Loucy (cell line): ENCODE results near the gene ATP11A.

Experiments
- H2AFZ ChIP-seq: fragments of 200-600 bp; sonication (generic); 2 replicates; pipeline ENCODE4 v1.6.0; 2016; ENCODE audit warnings: antibody characterized with exemption, mild to moderate bottlenecking, low read length, moderate library complexity
- H3F3A ChIP-seq: fragments of 200-600 bp; 2 replicates; pipeline ENCODE4 v1.6.0; 2016; ENCODE audit warnings: antibody characterized with exemption, low read depth, mild to moderate bottlenecking
- H3K27me3 ChIP-seq: fragments of 200-600 bp; sonication (generic); 2 replicates; pipeline ENCODE4 v1.6.1; 2014; ENCODE audit warnings: low read length, mild to moderate bottlenecking; ENCODE audit not compliant: insufficient read depth, poor library complexity, severe bottlenecking
- H3K36me3 ChIP-seq: fragments of 200-600 bp; sonication (generic); 2 replicates; pipeline ENCODE4 v1.6.1; 2016; ENCODE audit warnings: low read length; ENCODE audit not compliant: insufficient read depth
- H3K4me1 ChIP-seq: fragments of 200-600 bp; sonication (generic); 2 replicates; pipeline ENCODE4 v1.5.1; 2014; ENCODE audit warnings: low read length, mild to moderate bottlenecking; ENCODE audit not compliant: insufficient read depth, poor library complexity, severe bottlenecking
- H3K4me2 ChIP-seq: fragments of 200-600 bp; sonication (generic); 2 replicates; pipeline ENCODE4 v1.6.0; 2014; ENCODE audit warnings: antibody characterized with exemption, low read length, low read depth, mild to moderate bottlenecking; ENCODE audit not compliant: poor library complexity, severe bottlenecking
- H3K4me3 ChIP-seq: fragments of 200-600 bp; sonication (generic); 2 replicates; pipeline ENCODE4 v1.5.1; 2014; ENCODE audit warnings: low read length, mild to moderate bottlenecking, mixed read lengths; ENCODE audit not compliant: poor library complexity, severe bottlenecking
- H3K79me2 ChIP-seq: fragments of 200-600 bp; sonication (generic); 2 replicates; pipeline ENCODE4 v1.6.1; 2014; ENCODE audit warnings: low read length; ENCODE audit not compliant: insufficient read depth
- H3K9ac ChIP-seq: fragments of 200-600 bp; sonication (generic); 2 replicates; pipeline ENCODE4 v1.6.0; 2014; ENCODE audit warnings: mild to moderate bottlenecking, low read depth, low read length, moderate library complexity; ENCODE audit not compliant: poor library complexity, severe bottlenecking
- H3K9me2 ChIP-seq: fragments of 200-600 bp; sonication (generic); replicated peaks from 2 replicates; pipeline ENCODE4 v1.6.1; 2016; ENCODE audit warnings: low read depth, low read length, mixed read lengths
- H3K9me3 ChIP-seq: fragments of 200-600 bp; sonication (generic); 2 replicates; pipeline ENCODE4 v1.6.1; 2014; ENCODE audit warnings: mild to moderate bottlenecking, antibody characterized with exemption, low read length, low read depth; ENCODE audit not compliant: insufficient read depth
- H4K20me1 ChIP-seq: fragments of 200-600 bp; sonication (generic); 2 replicates; pipeline ENCODE4 v1.6.0; 2014; ENCODE audit warnings: antibody characterized with exemption, low read length, mild to moderate bottlenecking; ENCODE audit not compliant: insufficient read depth, poor library complexity, severe bottlenecking
- CTCF ChIP-seq: fragments of 200-600 bp; sonication (generic); conservative IDR thresholded peaks from 2 replicates; pipeline ENCODE4 v1.5.1; 2014; ENCODE audit warnings: mild to moderate bottlenecking, antibody characterized with exemption, low read length
- EZH2phosphoT487 ChIP-seq: fragments of 200-600 bp; IDR thresholded peaks from 2 replicates; pipeline ENCODE4 v1.6.1; 2018; ENCODE audit warnings: antibody characterized with exemption, mild to moderate bottlenecking, moderate library complexity, borderline replicate concordance

ATP11A gene

GRCh38 chr13:112772539-112772909 is 82.7 kb downstream of the ATP11A start:
- TF ChIP-seq CTCF (no peak), EZH2phosphoT487 (no peak)
- Histone ChIP-seq H3K9ac (no peak overlapping the region), H3K4me3 (no peak overlapping the region), H3K9me3 (no peaks in the 10 kb centered on the region), H3K27me3 (no peaks in the 10 kb centered on the region), H3K36me3 (no peaks in the 10 kb centered on the region), H3K4me1 (no peaks in the 10 kb centered on the region), H4K20me1 (no peaks in the 10 kb centered on the region), H3F3A (no peaks in the 10 kb centered on the region), H2AFZ (no peak overlapping the region), H3K4me2 (no peak overlapping the region), H3K79me2 (no peaks in the 10 kb centered on the region), H3K9me2 (no peaks in the 10 kb centered on the region)

GRCh38 chr13:112772929-112773328 is 83.1 kb downstream of the ATP11A start:
- Histone ChIP-seq H3K79me2 (no peaks in the 10 kb centered on the region), H3K9me2 (no peaks in the 10 kb centered on the region), H3K36me3 (no peaks in the 10 kb centered on the region), H3K4me1 (no peaks in the 10 kb centered on the region), H3K4me2 (no peak overlapping the region), H3K4me3 (no peak overlapping the region), H3K9me3 (no peaks in the 10 kb centered on the region), H4K20me1 (no peaks in the 10 kb centered on the region), H2AFZ (no peak overlapping the region), H3K27me3 (no peaks in the 10 kb centered on the region), H3K9ac (no peak overlapping the region), H3F3A (no peaks in the 10 kb centered on the region)
- TF ChIP-seq CTCF (no peak), EZH2phosphoT487 (no peak)

- Histone ChIP-seq H3K9me2 (no peaks in the 10 kb centered on the region), H2AFZ (no peak overlapping the region), H3K27me3 (no peaks in the 10 kb centered on the region), H3K4me1 (no peaks in the 10 kb centered on the region), H3K4me3 (no peak overlapping the region), H3K36me3 (no peaks in the 10 kb centered on the region), H4K20me1 (no peaks in the 10 kb centered on the region), H3F3A (no peaks in the 10 kb centered on the region), H3K9ac (no peak overlapping the region), H3K4me2 (no peak overlapping the region), H3K79me2 (no peaks in the 10 kb centered on the region), H3K9me3 (no peaks in the 10 kb centered on the region)
- TF ChIP-seq CTCF (no peak), EZH2phosphoT487 (no peak)
Observed at GRCh38 chr13:112773601-112774447, 84.0 kb downstream of the ATP11A start.
